PC-3 (cell line): Measurements from ENCODE around the gene ERN2. TPM values are rescaled to one million over a fixed set of nuclear protein-coding genes. Genes with fewer than 3 reads are reported as not detected.

Experiments used
- ATAC-seq: fragments of 200-7000 bp; cut with Tn5 transposase; 2 replicates; pipeline ENCODE4 v1.9.1; 2020; ENCODE audit warnings: mild to moderate bottlenecking, moderate library complexity
- BruUV-seq: library from RNA; stranded (reverse); fragments of 400-500 nt; replicated peaks from 2 replicates; lab custom pipeline; 2021; lab: Mats Ljungman, UMichigan
- CTCF ChIA-PET: fragments of 300-600 bp; sonication (Branson Sonifier 250); formaldehyde crosslinking; loops from one replicate; lab custom pipeline; 2022; ENCODE audit warnings: antibody characterized with exemption; lab: Charles Lee
- POLR2A ChIA-PET: fragments of 300-600 bp; sonication (Branson Sonifier 250); formaldehyde crosslinking; loops from one replicate; lab custom pipeline; 2022; ENCODE audit warnings: antibody characterized with exemption; ENCODE audit not compliant: unreplicated experiment; lab: Charles Lee
- DNase-seq: peaks from one replicate; pipeline ENCODE4 v3.0.0-alpha.2; 2015
- H2AFZ ChIP-seq: fragments of 300-600 bp; sonication (generic); 2 replicates; pipeline ENCODE4 v1.6.0; 2016; ENCODE audit warnings: antibody characterized with exemption, low read length
- H3F3A ChIP-seq: fragments of 300-600 bp; sonication (generic); one replicate; pipeline ENCODE4 v1.6.0; 2017; ENCODE audit warnings: antibody characterized with exemption, low read length, control low read depth, mild to moderate bottlenecking; ENCODE audit not compliant: unreplicated experiment
- H3K27ac ChIP-seq: fragments of 300-600 bp; sonication (generic); 2 replicates; pipeline ENCODE4 v1.5.1; 2016; ENCODE audit warnings: mild to moderate bottlenecking, low read length
- H3K27me3 ChIP-seq: fragments of 300-600 bp; sonication (generic); 2 replicates; pipeline ENCODE4 v1.6.1; 2016; ENCODE audit warnings: low read length, mixed read lengths
- H3K36me3 ChIP-seq: fragments of 300-600 bp; sonication (generic); 2 replicates; pipeline ENCODE4 v1.6.1; 2016; ENCODE audit warnings: low read depth, mixed run types, low read length, mixed read lengths
- H3K4me1 ChIP-seq: fragments of 300-600 bp; sonication (generic); 2 replicates; pipeline ENCODE4 v1.5.1; 2016; ENCODE audit warnings: low read length; ENCODE audit not compliant: insufficient read depth
- H3K4me2 ChIP-seq: fragments of 300-600 bp; sonication (generic); 2 replicates; pipeline ENCODE4 v1.6.0; 2016; ENCODE audit warnings: low read length
- H3K4me3 ChIP-seq: fragments of 300-600 bp; sonication (generic); 2 replicates; pipeline ENCODE4 v1.5.1; 2016; ENCODE audit warnings: mild to moderate bottlenecking, low read length, mixed read lengths
- H3K79me2 ChIP-seq: fragments of 300-600 bp; sonication (generic); 2 replicates; pipeline ENCODE4 v1.6.1; 2017; ENCODE audit warnings: low read length, mixed read lengths
- H3K9ac ChIP-seq: fragments of 300-600 bp; sonication (generic); 2 replicates; pipeline ENCODE4 v1.6.0; 2016; ENCODE audit warnings: mild to moderate bottlenecking, low read length
- H3K9me2 ChIP-seq: fragments of 300-600 bp; sonication (generic); replicated peaks from 2 replicates; pipeline ENCODE4 v1.6.1; 2016; ENCODE audit warnings: mixed run types, low read length, mixed read lengths
- H3K9me3 ChIP-seq: fragments of 300-600 bp; sonication (generic); 2 replicates; pipeline ENCODE4 v1.6.1; 2016; ENCODE audit warnings: low read length, mixed read lengths
- H4K20me1 ChIP-seq: fragments of 300-600 bp; sonication (generic); 2 replicates; pipeline ENCODE4 v1.6.1; 2016; ENCODE audit warnings: low read length, mixed read lengths
- CTCF ChIP-seq: fragments of 300-600 bp; sonication (generic); conservative IDR thresholded peaks from 2 replicates; pipeline ENCODE4 v1.5.1; 2017; ENCODE audit warnings: antibody characterized with exemption, low read depth, mild to moderate bottlenecking, low read length
- EZH2 ChIP-seq: fragments of 300-600 bp; sonication (generic); IDR thresholded peaks from one replicate; pipeline ENCODE4 v1.6.1; 2017; ENCODE audit warnings: antibody characterized with exemption, mild to moderate bottlenecking, low read length; ENCODE audit not compliant: unreplicated experiment
- EZH2phosphoT487 ChIP-seq: fragments of 300-600 bp; sonication (generic); IDR thresholded peaks from 2 replicates; pipeline ENCODE4 v1.6.1; 2018; ENCODE audit warnings: mild to moderate bottlenecking, antibody characterized with exemption, low read length, borderline replicate concordance
- intact Hi-C: fragments of 100-400 bp; cut with micrococcal nuclease; formaldehyde crosslinking; loops from 2 replicates; pipeline ENCODE4 v1.9.0; 2023
- total RNA-seq: library from RNA; depleted of rRNA; stranded (reverse); fragments of >200 nt; gene quantifications from 2 replicates; pipeline ENCODE4 v1.2.3, GENCODE V29; 2014

The ERN2 gene
- total RNA-seq, 1 experiment from 2014 or later: not detected

- ChIA-PET CTCF (interaction anchor here (0.6 kb wide), 1 partner anchor 52 kb away, joined by 7 read pairs; no protein-coding TSS in a partner anchor), POLR2A (no interaction called here)
- intact Hi-C loops: no loop called here
- Histone ChIP-seq H2AFZ (no peak overlapping the region), H3K36me3 (no peaks in the 10 kb centered on the region), H3K79me2 (no peaks in the 10 kb centered on the region), H3K4me2 (no peak overlapping the region), H3K4me1 (no peaks in the 10 kb centered on the region), H3K9me2 (no peaks in the 10 kb centered on the region), H3K4me3 (no peak overlapping the region), H3F3A (no peaks in the 10 kb centered on the region), H3K9me3 (no peaks in the 10 kb centered on the region), H3K9ac (no peak overlapping the region), H4K20me1 (no peaks in the 10 kb centered on the region), H3K27me3 (peaks cover 8% of the 10 kb centered on the region), H3K27ac (no peak overlapping the region)
- no peak for TF ChIP-seq CTCF
- TF ChIP-seq EZH2: no peak
- TF ChIP-seq EZH2phosphoT487: no peak
- ATAC-seq (no peak), DNase-seq (no peak)
- BruUV-seq: no TSS peak
These were observed 35.6 kb upstream of the ERN2 start for GRCh38 chr16:23748630-23749029.

DNA sequence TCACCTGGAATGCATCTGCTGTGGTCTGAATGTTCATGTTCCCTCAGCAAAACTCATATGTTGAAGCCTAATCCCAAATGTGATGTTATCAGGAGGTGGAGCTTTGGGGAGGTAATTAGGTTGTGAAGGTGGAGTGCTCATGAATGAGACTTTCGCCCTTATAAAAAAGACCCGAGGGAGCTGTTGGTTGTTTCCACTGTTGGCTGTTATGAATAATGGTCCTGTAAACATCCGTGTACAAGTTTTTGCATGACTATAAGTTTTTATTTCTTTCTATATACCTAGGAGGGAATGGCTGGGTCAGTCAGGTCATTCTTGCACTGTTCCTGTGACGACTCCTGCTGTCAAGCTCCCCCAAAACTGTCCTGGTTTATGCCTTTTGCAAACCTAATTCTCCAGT is 32.2 kb upstream of the ERN2 start:
- H3K9me3 ChIP-seq: no peaks in the 10 kb centered on the region
- H4K20me1 ChIP-seq: no peaks in the 10 kb centered on the region
- DNase-seq: no peak
- H3K27ac ChIP-seq: no peak overlapping the region
- TF ChIP-seq CTCF: no peak
- TF ChIP-seq EZH2phosphoT487: no peak
- TF ChIP-seq EZH2: no peak
- no peak overlapping the region for H3K9ac ChIP-seq
- intact Hi-C loops: no loop called here
- H3K4me3 ChIP-seq: no peak overlapping the region
- H3K79me2 ChIP-seq: no peaks in the 10 kb centered on the region
- no peaks in the 10 kb centered on the region for H3K9me2 ChIP-seq
- H3K4me1 ChIP-seq: no peaks in the 10 kb centered on the region
- CTCF ChIA-PET: no interaction called here
- H2AFZ ChIP-seq: no peak overlapping the region
- H3K36me3 ChIP-seq: no peaks in the 10 kb centered on the region
- no peak overlapping the region for H3K4me2 ChIP-seq
- no peaks in the 10 kb centered on the region for H3F3A ChIP-seq
- no TSS peak for BruUV-seq
- POLR2A ChIA-PET: no interaction called here
- no peak for ATAC-seq
- H3K27me3 ChIP-seq: peaks cover 17% of the 10 kb centered on the region

- ChIA-PET POLR2A (no interaction called here), CTCF (no interaction called here)
- DNase-seq: no peak
- BruUV-seq: no TSS peak
- no peaks in the 10 kb centered on the region for H3K36me3 ChIP-seq
- H3K27ac ChIP-seq: no peak overlapping the region
- no peaks in the 10 kb centered on the region for H3K79me2 ChIP-seq
- no peaks in the 10 kb centered on the region for H3K9me2 ChIP-seq
- no peaks in the 10 kb centered on the region for H3K4me1 ChIP-seq
- H3F3A ChIP-seq: no peaks in the 10 kb centered on the region
- TF ChIP-seq CTCF: 0 out of 2 replicates have a peak, but pooled peaks have one; percentile 12
- TF ChIP-seq EZH2: no peak
- H3K9me3 ChIP-seq: no peaks in the 10 kb centered on the region
- intact Hi-C loops: no loop called here
- no peak overlapping the region for H3K4me3 ChIP-seq
- H3K4me2 ChIP-seq: no peak overlapping the region
- ATAC-seq: no peak
- H3K9ac ChIP-seq: no peak overlapping the region
- peaks cover 35% of the 10 kb centered on the region for H3K27me3 ChIP-seq
- H2AFZ ChIP-seq: no peak overlapping the region
- H4K20me1 ChIP-seq: no peaks in the 10 kb centered on the region
These were observed 29.7 kb upstream of the ERN2 start for GRCh38 chr16:23742766-23743165.
